Activated gamma-delta T cell (primary cell): ENCODE data around the gene SLC17A7.
"Not testable (repeated sequence)": the region's sequence is repeated elsewhere in the genome, so short reads cannot be mapped to it uniquely, and the experiment has no call there.

Experiments used
- DNase-seq: peaks from one replicate; lab custom pipeline; 2025; lab: John Stamatoyannopoulos, UW

Gene SLC17A7

DNA sequence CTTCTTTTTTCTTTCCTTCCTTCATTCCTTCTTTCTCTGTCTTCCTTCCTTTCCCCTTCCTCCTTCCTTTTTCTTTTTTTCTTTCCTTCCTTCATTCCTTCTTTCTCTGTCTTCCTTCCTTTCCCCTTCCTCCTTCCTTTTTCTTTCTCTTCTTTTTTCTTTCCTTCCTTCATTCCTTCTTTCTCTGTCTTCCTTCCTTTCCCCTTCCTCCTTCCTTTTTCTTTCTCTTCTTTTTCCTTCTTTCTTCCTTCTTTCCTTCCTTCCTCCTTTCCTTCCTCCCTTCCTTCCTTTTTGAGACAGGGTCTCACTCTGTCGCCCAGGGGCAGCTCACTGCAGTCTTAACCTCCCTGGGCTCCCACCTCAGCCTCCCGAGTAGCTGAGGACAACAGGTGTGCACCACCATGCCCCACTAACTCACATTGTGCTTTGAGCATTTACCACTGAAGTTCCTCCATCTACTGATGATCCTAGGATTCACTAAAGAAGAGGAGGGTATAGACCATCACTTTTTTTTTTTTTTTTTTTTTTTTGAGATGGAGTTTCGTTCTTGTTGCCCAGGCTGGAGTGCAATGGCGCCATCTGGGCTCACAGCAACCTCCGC is 2.9 kb upstream of the SLC17A7 start:
- DNase-seq, result not testable (repeated sequence)

DNA sequence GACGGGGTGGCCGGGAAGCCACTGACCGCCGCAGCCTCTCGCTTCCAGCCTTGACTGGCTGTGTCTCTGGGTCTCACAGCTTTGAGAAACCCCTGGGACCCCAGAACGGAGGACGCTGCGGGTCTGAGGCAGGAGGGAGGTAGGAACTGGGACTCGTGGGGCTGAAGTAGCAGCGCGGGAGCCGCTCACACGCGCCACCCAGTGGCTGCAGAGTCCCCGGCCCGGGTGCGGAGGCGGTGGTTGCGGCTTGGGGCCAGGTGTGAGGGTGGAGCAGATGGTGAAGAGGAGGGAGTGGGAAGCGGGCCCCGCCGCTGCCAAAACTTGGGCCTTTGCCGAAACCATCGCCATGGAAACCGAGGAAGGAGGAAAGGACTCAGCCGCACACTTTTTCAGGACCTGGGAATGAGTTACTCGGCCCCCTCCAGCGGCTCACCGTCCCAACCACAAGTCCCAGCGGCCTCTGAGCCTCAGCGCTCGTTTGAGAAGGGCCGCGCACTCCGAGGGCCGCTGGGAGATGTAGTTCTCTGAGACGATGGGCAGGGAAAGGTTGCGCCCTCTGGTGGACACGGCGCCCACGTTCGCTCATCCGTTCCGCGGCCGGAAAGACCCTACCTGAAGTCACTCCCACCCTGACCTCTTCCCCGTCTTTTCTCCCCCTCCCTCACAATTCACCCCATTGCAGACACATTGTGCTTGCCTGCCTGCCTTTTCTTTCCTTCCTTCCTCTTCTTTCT is 2.2 kb upstream of the SLC17A7 start:
- DNase-seq, result peak; percentile 79

DNA sequence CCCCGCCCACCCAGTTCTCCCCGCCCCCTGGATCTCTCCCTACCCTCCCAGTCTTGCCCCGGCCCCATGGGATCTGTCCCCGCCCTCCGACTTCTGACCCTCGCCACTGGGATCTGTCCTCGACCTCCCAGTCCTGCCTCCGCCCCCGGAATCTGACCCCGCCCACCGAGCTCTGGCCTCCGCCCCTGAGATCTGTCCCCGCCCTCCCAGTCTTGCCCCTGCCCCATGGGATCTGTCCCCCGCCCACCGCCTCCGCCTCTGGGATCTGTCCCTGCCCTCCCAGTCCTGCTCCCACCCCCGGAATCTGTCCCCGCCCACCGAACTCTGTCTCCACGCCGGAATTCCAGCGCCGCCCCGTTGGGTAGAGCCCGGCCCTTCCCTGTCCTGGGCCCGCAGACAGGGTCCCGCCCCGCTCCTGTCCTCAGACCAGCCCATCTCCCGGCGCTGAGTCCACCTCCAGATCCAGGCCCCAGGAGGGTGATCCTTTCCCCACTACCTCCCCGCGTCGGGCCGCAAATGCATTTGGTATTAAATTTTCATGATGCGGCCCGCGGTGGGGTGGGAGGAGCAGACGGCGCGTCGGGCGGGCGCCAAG is 1.5 kb upstream of the SLC17A7 start:
- DNase-seq, result no peak

DNA sequence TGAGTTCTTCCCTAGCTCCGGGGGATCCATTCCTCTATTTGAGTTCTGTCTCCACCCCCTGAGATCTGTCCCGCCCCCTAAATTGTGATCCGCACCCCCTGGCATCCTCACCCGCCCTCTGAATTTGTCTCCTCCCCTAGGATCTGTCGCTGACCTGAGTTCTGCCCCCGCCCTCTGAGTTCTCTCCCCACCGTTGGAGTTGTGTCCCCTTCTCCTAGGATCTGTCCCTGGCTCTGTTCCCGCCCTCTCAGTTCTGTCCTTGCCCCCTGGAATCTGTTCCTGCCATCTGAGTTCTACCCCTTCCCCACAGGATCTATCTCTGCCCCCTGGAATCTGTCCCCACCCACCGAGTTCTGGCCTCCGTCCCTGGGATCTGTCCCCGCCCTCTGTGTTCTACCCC is 1.0 kb upstream of the SLC17A7 start:
- DNase-seq, result no peak

DNA sequence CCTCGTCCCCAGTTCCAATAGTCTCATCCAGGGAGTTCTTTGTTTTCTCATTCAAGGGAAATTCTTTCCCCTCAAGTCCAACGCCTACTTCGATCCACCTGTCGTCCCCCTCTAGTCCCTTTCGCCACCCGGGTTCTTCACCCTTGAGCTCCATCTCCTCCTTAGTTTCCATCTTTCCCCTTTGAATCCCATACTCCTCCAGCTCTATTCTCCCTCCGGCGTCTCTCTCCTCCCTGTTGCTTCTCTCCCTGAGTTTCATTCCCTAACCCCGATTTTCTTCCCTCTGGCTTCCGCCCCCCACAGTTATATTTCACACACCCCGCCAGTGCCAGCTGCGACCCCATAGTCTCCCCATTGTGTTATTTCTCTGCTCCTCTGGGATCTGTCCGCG is 628 bp upstream of the SLC17A7 start:
- DNase-seq, result no peak

DNA sequence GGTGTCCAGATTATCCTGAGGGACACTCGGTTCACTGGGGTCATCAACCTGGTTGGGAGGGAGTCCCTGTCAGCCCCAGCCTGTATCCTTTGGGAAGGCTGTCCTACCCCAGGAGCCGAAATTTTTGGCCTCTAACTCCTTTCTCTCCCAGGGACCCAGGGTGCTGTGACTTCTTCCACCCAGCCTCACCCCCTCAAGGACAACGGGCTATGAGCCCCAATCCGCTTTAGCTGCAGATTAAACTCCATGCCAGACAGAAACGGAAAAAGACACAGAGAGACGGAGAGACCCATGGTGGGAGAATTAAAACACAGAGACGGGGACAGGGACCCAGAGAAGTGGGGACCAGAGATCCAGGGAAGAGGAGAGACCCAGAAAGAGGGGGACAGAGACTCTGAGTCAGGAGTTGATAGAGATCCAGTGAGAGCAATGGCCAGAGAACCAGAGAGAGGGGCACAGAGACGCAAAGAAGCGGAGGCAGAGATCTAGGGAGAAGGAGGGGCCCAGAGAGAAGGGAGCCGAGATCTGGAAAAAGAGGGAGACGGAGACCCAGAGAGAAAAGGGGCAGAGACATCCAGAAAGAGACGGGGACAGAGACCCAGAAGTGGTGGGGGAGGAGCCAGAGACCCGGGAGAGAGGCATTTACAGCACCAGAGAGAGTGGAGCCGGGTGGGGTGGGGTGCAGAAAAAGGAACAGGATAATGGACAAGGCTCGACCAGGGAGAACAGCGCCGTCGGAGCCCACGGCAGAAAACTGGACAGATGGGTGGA is 703 bp downstream of the SLC17A7 start:
- DNase-seq, result no peak

DNA sequence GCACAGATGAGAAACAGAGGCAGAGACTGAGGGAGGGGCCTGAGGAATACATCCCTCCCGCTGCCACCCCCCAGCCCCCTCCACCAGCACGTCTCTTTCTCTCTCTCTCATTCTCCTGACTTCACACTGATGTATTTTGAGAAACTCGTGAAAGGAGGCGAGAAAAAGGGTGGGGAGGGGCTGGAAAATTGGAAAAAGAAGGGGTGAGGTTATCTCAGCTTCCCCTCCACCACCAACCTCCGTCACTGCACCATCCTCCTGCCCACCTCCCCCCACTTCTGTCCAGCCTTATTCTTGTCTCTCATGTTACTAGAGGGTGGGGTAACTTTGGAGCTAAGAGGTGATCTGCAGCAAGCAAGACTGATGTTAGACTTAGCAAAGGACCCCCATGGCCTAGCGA is 1.5 kb downstream of the SLC17A7 start:
- no peak for DNase-seq

DNA sequence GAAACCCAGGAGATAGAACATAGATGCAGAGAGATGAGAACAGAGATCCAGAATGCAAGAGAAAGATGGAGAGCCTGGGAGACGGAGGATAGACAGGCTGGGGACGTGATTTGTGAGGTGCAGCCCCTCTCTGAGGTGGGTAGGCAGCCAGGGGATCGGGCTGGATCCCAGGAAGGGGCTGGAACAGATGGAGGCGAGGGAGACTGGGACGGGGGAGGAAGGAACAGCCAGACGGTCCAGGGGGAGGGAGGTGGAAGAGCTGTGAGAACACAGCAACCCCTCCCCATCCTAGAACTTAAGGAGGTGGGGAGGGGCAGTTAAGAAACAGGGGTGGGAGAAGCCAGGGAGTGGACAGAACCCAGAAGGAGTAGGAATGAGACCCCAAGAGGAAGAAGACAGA is 3.1 kb downstream of the SLC17A7 start:
- DNase-seq, result no peak

DNA sequence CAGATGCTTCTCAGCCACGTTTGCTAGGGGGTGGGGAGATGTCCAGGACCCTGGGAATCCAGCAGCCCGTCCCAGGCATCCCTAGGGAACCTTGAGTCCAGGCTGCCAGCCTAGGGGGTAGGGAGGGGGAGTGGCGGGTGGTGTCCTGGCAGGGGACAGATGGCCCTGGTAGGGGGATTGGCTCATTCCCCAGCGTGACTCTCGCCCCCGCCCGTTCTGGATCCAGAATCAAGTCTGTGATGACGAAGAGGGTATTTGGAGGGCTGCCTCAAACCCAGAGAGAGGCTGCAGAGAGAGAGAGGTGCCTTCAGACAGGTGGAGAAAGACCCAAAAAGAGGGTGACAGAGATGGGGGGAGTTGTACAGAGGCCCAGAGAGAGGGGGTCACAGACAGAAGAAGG is 4.1 kb downstream of the SLC17A7 start:
- no peak for DNase-seq

DNA sequence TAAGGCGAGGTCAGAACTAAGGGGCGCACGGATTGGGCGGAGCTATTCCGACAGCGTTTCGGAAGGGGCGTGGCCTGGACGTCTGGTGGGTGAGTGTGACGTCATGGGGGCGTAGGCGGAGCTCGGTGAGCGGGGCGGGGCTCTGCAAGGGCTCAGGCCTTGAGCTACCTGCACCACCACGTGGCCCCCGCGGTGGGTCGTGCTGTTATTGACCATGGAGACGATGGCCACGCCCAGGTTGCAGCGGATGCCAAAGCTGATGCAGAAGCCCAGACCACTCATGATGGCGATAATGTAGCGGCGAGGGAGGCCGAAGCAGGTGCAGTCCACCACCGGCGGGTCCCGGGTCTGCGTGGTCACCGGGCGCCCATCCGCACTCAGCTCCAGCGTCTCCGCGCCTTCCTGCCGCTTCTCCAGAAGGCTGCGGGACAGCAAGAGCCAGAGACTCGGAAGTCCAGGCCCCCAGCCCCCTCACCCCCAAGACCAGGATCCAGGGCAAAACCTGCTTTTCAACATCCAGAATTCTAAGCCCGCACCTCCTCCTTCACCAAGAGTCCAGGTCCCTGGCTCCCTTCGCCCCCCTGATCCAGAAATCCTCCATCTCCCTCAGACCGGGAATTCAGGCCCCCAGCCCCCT is 4.8 kb downstream of the SLC17A7 start:
- no peak for DNase-seq

DNA sequence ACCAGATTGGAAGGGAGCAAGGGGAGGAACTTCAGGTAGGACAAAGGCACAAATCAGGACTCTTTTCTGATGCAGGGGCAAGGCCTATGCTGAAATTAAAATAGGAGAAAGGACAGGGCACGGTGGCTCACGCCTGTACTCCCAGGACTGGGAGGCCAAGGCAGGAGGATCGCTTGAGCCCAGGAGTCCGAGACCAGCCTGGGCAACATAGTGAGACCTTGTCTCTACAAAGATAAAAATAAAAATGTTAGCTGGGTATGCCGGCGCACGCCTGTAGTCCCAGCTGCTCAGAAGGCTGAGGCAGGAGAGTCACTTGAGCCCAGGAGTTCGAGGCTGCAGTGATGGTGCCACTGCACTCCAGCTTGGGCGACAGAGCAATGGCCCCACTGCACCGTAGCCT is 5.7 kb downstream of the SLC17A7 start:
- DNase-seq, result no peak

DNA sequence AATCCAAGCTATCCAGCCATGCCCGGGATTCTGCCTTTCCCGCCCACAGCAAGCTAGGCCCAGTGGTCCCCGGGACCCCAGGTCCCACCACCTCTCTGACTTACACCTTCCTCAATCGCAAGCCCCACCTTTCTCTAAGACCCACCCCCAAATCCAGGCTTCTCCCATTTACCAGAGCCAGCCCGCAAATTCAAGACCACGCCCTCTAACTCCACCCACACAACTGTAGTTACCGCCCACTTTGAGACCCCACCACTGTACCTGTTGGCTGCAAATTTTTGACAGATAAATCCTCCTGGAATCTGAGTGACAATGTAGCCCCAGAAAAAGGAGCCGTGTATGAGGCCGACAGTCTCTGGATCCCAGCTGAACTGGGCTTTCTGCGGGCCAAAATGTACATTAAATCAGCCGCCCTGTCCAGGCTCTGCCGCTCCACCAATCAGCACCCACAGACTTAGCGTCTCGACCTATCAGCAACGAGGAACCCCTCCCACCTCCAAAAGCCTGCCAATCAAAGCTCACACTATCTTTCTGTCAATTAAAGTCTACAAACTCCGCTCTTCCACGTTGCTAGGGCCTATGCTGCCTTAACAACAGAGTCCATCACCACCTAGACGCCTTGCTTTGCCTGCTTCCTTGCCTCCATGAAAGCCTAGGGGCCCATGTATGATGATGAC is 6.3 kb downstream of the SLC17A7 start:
- DNase-seq, result no peak

DNA sequence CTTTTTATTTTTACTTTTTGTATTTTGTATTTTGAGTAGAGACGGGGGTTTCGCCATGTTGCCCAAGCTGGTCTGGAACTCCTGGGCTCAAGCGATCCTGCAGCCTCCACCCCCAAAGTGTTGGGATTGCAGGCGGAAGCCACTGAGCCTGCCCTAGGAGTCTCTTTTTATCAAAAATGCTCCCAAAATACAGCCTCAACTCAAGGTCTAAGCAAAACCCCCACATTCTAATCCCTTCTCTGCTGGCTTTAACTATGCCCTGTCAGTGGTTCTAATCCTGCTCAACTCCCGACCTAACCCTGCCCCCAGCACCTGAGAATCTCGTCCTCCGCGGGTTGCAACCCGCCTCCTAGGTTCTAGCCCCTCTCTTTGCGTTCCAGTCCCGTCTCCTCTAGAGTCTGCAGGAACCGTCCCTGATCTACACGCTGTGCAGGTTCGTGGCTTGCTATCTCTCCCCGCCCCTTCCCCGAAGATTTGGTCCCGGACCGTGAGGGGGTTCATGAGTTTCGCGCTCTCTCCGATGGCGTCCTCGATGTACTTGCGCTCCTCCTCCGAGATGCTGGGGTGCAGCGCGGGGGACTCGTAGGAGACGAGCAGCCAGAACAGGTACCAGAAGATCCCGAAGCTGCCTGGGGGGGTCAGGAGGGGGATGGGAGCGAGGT is 8.0 kb downstream of the SLC17A7 start:
- DNase-seq, result no peak

DNA sequence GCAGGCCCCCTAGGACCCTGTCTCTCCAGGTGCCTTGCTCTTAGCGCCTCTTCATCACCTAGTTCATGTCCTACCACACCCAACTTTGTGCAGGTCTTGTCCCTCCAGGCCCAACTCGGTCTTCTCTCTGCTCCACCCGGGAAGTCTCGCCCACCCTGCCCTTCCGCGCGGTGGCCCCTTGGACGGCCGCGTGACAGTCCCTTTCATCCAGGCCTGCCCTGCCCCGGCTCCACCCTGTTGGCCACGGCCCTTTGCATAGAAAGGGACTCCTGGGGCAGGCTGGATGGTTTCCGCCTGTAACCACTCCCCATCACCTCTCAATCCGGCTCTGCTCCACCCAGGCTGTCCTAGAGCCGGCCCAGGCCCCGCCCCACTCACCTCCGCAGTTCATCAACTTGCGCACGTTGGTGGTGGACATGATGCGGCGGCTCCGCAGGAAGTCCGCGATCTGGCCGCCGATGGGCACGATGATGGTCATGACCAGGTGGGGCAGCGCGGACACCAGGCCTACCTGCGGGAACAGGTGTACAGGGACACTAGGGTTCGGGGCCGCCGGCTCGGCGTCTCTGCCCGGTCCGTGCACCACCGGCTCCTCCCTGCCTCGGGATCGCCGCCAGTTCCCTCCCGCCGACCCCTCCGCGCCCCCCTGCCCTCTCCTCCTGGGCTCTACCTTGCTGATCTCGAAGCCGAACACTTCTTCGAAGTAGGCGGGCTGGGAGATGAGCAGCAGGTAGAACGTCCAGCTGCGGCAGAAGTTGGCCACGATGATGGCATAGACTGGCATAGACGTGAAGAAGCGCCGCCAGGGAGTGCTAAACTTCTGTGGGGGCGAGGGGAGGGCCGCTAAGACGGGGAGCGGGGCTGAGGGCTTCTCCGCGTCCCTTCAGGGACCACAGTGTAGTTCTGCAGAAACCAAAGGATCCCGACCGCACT is 8.9 kb downstream of the SLC17A7 start:
- no peak for DNase-seq

DNA sequence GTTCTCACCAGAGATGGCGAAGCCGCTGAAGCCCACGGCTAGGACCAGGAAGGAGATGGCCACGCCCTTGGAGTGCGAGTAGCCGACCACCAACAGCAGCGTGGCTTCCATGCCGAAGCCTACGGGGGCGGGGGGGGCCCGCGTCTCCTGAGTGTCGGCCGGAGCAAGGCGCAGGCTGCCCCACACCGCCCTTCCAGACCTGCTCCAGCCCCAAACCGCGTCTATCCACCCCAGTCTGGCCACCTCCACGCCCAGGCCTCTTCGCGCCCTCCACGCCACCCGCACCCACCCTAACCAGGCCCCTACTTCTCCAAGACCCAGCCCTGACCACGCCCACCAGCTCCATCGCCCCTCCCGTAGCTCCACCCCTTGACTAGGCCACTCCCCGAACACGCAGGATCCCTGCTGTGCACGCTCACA is 10.0 kb downstream of the SLC17A7 start:
- no peak for DNase-seq

DNA sequence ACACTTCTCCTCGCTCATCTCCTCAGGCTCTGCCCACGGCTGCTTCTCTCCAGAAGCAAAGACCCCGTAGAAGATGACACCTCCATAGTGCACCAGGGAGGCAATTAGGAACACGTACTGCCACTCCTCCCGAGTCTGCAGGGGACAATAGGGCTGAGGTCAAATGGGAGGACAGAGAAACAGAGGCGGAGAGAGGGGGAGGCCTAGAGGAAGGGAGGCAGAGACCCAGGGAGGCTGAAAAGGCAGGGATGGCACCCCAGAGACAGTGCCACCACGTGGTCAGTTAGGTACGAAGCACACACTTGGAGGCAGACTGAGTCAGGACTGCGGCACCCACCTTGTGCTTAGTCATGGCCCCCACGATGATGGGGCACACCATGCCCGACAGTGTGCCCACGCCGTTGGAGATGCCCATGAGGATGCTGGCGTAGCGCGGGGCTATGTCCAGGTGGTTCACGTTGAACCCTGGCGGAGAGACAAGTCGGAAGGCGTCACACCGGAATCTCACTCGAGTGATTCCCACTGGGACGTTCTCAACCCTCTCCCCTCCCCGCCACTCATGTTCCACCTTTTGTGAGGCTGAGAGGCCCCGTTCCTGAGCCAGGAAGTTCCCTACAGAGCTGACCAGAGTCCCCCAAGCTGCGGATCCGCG is 10.5 kb downstream of the SLC17A7 start:
- no peak for DNase-seq

DNA sequence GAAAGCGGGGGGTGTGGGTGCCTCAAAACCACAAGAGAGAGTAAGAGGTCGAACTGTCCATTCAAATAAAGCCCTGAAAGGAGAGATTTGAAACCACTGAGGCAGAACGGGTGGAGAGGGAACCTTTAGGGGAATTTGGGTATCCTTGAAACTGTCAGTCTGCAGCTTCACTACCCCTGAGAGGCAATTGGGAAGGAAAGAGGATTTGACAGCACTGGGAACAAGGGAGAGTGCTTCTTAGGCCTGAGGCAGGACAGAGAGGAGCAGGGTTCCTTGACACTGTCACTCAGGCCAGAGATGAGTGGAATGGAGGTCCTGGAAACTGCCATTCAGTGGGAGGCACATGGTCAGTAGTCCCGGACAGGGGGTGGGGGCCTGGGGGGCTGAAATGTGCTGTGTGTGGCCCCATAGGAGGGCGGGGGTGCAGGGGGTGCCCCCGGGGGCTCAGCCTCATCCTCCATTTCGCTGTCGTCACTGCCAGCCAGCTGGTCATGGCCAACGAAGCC is 11.1 kb downstream of the SLC17A7 start:
- no peak for DNase-seq

DNA sequence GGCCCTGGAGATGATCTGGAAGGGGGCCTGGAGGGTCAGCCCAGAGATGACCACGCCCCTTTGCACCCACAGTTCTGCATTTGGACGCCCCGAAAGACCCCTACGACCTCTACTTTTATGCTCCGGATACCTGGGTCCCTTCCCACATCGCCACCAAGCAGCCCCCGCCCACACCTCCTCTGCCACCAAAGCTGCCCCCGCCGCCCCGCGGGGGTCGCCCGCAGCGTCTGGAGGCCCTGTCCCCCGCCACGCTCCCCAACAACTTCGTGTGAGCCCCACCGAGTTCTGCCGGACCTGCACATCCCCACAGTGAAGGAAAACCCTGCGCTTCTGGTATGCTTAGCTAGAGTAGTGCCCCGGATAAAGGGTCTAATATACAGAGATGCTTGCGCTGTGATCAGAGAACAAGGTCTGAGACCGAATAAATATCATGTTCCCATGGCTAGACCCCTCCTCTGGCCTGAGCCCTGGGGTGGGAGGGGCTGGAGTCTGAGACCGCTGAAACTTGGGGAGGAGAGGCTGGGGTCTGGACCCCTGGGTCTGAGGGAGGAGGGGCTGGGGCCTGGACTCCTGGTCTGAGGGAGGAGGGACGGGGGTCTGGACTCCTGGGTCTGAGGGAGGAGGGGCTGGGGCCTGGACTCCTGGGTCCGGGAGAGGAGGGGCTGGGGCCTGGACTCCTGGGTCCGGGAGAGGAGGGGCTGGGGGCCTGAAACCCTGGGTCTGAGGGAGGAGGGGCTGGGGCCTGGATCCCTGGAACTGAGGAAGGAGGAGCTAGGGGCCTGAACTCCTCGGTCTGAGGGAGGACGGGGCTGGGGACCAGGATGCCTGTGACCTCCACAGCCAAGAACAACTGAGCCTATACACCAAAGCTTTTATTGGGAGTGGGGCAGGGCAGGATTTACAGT is 12.5 kb downstream of the SLC17A7 start:
- no peak for DNase-seq
